H9 (cell line): Measurements from ENCODE around the gene SRRD. TPM values are rescaled to one million over a fixed set of nuclear protein-coding genes. Genes with fewer than 3 reads are reported as not detected.

Experiments
- DNase-seq: peaks from one replicate; pipeline ENCODE4 v3.0.0-alpha.2; 2017
- H2AFZ ChIP-seq: one replicate; pipeline ENCODE4 v1.6.1; 2013; ENCODE audit warnings: mild to moderate bottlenecking, low read length, control low read depth, moderate library complexity
- H2AK5ac ChIP-seq: 2 replicates; pipeline ENCODE4 v1.6.1; 2013; ENCODE audit warnings: low read length, control low read depth, mixed read lengths; ENCODE audit not compliant: insufficient read length
- H2BK120ac ChIP-seq: one replicate; pipeline ENCODE4 v1.6.1; 2013; ENCODE audit warnings: low read depth, mild to moderate bottlenecking, low read length, control low read depth, inconsistent platforms; ENCODE audit not compliant: poor library complexity, severe bottlenecking
- H2BK12ac ChIP-seq: 2 replicates; pipeline ENCODE4 v1.6.1; 2013; ENCODE audit warnings: low read length, control low read depth, mixed read lengths, low read depth; ENCODE audit not compliant: insufficient read length
- H2BK15ac ChIP-seq: 2 replicates; pipeline ENCODE4 v1.6.1; 2013; ENCODE audit warnings: low read depth, low read length, control low read depth
- H2BK20ac ChIP-seq: one replicate; pipeline ENCODE4 v1.6.1; 2013; ENCODE audit warnings: low read depth, mild to moderate bottlenecking, low read length, control low read depth, inconsistent platforms; ENCODE audit not compliant: poor library complexity, severe bottlenecking
- H2BK5ac ChIP-seq: 2 replicates; pipeline ENCODE4 v1.6.1; 2013; ENCODE audit warnings: low read length, control low read depth, mixed read lengths; ENCODE audit not compliant: insufficient read length
- H3K14ac ChIP-seq: 2 replicates; pipeline ENCODE4 v1.6.1; 2013; ENCODE audit warnings: low read length, control low read depth; ENCODE audit not compliant: insufficient read depth
- H3K18ac ChIP-seq: 2 replicates; pipeline ENCODE4 v1.6.1; 2013; ENCODE audit warnings: low read depth, mild to moderate bottlenecking, mixed read lengths, low read length, control low read depth; ENCODE audit not compliant: insufficient read length
- H3K23ac ChIP-seq: 2 replicates; pipeline ENCODE4 v1.6.1; 2013; ENCODE audit warnings: low read length, control low read depth, mixed read lengths, low read depth; ENCODE audit not compliant: insufficient read length
- H3K23me2 ChIP-seq: 2 replicates; pipeline ENCODE4 v1.6.1; 2013; ENCODE audit warnings: low read depth, mild to moderate bottlenecking, mixed read lengths, low read length, control low read depth; ENCODE audit not compliant: insufficient read length, poor library complexity, severe bottlenecking
- H3K27ac ChIP-seq: 2 replicates; pipeline ENCODE4 v1.5.1; 2013; ENCODE audit warnings: low read length, control low read depth, mixed read lengths, low read depth; ENCODE audit not compliant: insufficient read length
- H3K27me3 ChIP-seq: 2 replicates; pipeline ENCODE4 v1.6.1; 2013; ENCODE audit warnings: low read length, control low read depth, inconsistent platforms; ENCODE audit not compliant: insufficient read depth
- H3K4ac ChIP-seq: 2 replicates; pipeline ENCODE4 v1.6.1; 2013; ENCODE audit warnings: low read depth, mild to moderate bottlenecking, control low read depth, inconsistent platforms, low read length, moderate library complexity
- H3K4me1 ChIP-seq: 2 replicates; pipeline ENCODE4 v1.6.1; 2013; ENCODE audit warnings: low read length, control low read depth, inconsistent platforms; ENCODE audit not compliant: insufficient read depth
- H3K4me2 ChIP-seq: 2 replicates; pipeline ENCODE4 v1.6.1; 2013; ENCODE audit warnings: low read length, control low read depth, mixed read lengths; ENCODE audit not compliant: insufficient read length, insufficient read depth
- H3K56ac ChIP-seq: 2 replicates; pipeline ENCODE4 v1.6.1; 2013; ENCODE audit warnings: low read depth, mild to moderate bottlenecking, mixed read lengths, low read length, control low read depth; ENCODE audit not compliant: insufficient read length
- H3K79me1 ChIP-seq: 2 replicates; pipeline ENCODE4 v1.6.1; 2013; ENCODE audit warnings: low read depth, mild to moderate bottlenecking, moderate library complexity, low read length, control low read depth, inconsistent platforms; ENCODE audit not compliant: insufficient read depth, poor library complexity, severe bottlenecking
- H3K79me2 ChIP-seq: 2 replicates; pipeline ENCODE4 v1.6.1; 2013; ENCODE audit warnings: low read length, control low read depth, inconsistent platforms; ENCODE audit not compliant: insufficient read depth
- H3K9ac ChIP-seq: 2 replicates; pipeline ENCODE4 v1.6.1; 2013; ENCODE audit warnings: low read length, control low read depth, mixed read lengths; ENCODE audit not compliant: insufficient read length; ENCODE audit errors: extremely low read depth
- H3K9me3 ChIP-seq: one replicate; pipeline ENCODE4 v1.6.1; 2013; ENCODE audit warnings: low read depth, low read length, inconsistent platforms; ENCODE audit not compliant: control insufficient read depth
- H3T11ph ChIP-seq: one replicate; pipeline ENCODE4 v1.6.1; 2013; ENCODE audit warnings: mild to moderate bottlenecking, low read length, control low read depth, inconsistent platforms
- H4K20me1 ChIP-seq: one replicate; pipeline ENCODE4 v1.6.1; 2013; ENCODE audit not compliant: control insufficient read depth, insufficient read length, insufficient read depth
- H4K5ac ChIP-seq: 2 replicates; pipeline ENCODE4 v1.6.1; 2013; ENCODE audit warnings: low read depth, mild to moderate bottlenecking, mixed read lengths, low read length, control low read depth; ENCODE audit not compliant: insufficient read length
- H4K8ac ChIP-seq: replicated peaks from 2 replicates; pipeline ENCODE4 v1.6.1; 2013; ENCODE audit warnings: low read length, control low read depth, mixed read lengths, low read depth; ENCODE audit not compliant: insufficient read length
- H4K91ac ChIP-seq: 2 replicates; pipeline ENCODE4 v1.6.1; 2013; ENCODE audit warnings: low read depth, mild to moderate bottlenecking, moderate library complexity, mixed read lengths, low read length, control low read depth; ENCODE audit not compliant: insufficient read length
- H3K27ac Mint-ChIP-seq, 3 experiments: 2 replicates in 2 of 3; 3 replicates in 1 of 3; pipeline ENCODE4 v1.8.0; 2020 to 2021; ENCODE audit warnings: mixed read lengths in 3 of 3, mild to moderate bottlenecking in 1 of 3, moderate library complexity in 1 of 3
- H3K27me3 Mint-ChIP-seq: 2 replicates; pipeline ENCODE4 v1.8.0; 2021; ENCODE audit warnings: low read depth, mild to moderate bottlenecking, moderate library complexity, mixed read lengths
- H3K36me3 Mint-ChIP-seq, 3 experiments: 2 replicates in 2 of 3; 3 replicates in 1 of 3; pipeline ENCODE4 v1.8.0; 2020 to 2021; ENCODE audit warnings: low read depth in 3 of 3, mixed read lengths in 3 of 3; ENCODE audit not compliant: insufficient read depth in 1 of 3
- H3K4me1 Mint-ChIP-seq, 2 experiments: 2 replicates each; pipeline ENCODE4 v1.8.0; 2020; ENCODE audit warnings: mixed read lengths in 2 of 2
- H3K4me3 Mint-ChIP-seq, 2 experiments: 2 replicates in 1 of 2; 3 replicates in 1 of 2; pipeline ENCODE4 v1.8.0; 2020 to 2021; ENCODE audit warnings: mild to moderate bottlenecking in 2 of 2, mixed read lengths in 2 of 2, moderate library complexity in 1 of 2
- H3K9me3 Mint-ChIP-seq, 2 experiments: 2 replicates in 1 of 2; 3 replicates in 1 of 2; pipeline ENCODE4 v1.8.0; 2020; ENCODE audit warnings: mild to moderate bottlenecking in 2 of 2, mixed read lengths in 2 of 2, moderate library complexity in 1 of 2
- WGBS: extraction: QIAGEN DNeasy Blood & Tissue Kit; methylation state at CpG from one replicate; pipeline ENCODE4 v1.1.7; 2013; ENCODE audit warnings: missing lambda C conversion rate, low lambda C conversion rate, mixed read lengths; ENCODE audit not compliant: insufficient read length; ENCODE audit errors: extremely low coverage; 5-methylcytosine and 5-hydroxymethylcytosine counted together
- total RNA-seq: library from RNA; stranded (reverse); gene quantifications from 2 replicates; pipeline ENCODE4 v1.2.1, GENCODE V29; 2021
- TF ChIP-seq, protein P1 (sequence below): fragments of 200-600 bp; sonication (generic); conservative IDR thresholded peaks from 3 replicates; pipeline ENCODE4 v1.8.0; 2021; ENCODE audit warnings: antibody characterized with exemption, mild to moderate bottlenecking

SRRD gene
- total RNA-seq, 1 experiment from 2014 or later, result 36.0 TPM

DNA sequence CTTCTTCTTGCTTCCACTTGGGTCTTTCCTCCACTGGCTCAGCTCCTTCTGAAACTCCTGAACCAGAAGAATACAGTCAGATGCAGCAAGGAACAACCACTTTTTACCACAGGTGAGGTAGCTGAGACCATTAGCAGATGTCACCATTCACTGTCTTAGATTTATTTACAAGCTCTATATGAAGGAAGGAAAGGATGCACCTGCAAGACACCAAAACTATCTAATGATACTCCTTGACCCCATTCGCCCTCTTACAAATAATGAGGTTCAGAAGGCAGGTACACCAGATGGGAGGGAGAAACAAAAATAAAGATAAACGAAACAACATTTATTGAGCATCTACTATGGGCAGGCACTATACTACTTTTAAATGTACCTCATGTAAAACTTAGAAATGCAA, 18.3 kb downstream of the SRRD start:
- Histone ChIP-seq H4K91ac (no peak overlapping the region), H2BK20ac (no peak overlapping the region), H4K8ac (no peak overlapping the region), H3K56ac (no peak overlapping the region), H2BK5ac (no peak overlapping the region), H3K9ac (no peak overlapping the region), H3K4ac (no peak overlapping the region), H3K4me1 (0 out of 2 replicates have a peak, but pooled peaks cover 4% of the 10 kb centered on the region), H3K4me2 (no peak overlapping the region), H3K9me3 (no peaks in the 10 kb centered on the region), H3K79me1 (no peaks in the 10 kb centered on the region), H3K27ac (no peak overlapping the region), H2BK12ac (no peak overlapping the region), H3K23me2 (no peaks in the 10 kb centered on the region), H2BK15ac (no peak overlapping the region), H3K14ac (no peak overlapping the region), H2AFZ (no peak overlapping the region), H3K79me2 (peaks cover 2% of the 10 kb centered on the region; the same call in 1 of the 2 replicates), H4K20me1 (no peaks in the 10 kb centered on the region), H3K27me3 (peaks cover 2% of the 10 kb centered on the region; the same call in 1 of the 2 replicates), H2AK5ac (no peak overlapping the region), H3K23ac (no peak overlapping the region), H4K5ac (no peak overlapping the region), H2BK120ac (no peak overlapping the region), H3K18ac (no peak overlapping the region), H3T11ph (no peak overlapping the region)
- H3K27me3 Mint-ChIP-seq, result no peaks in the 10 kb centered on the region
- no peaks in the 10 kb centered on the region; a peak in 1 of 5 replicates for H3K9me3 Mint-ChIP-seq
- peaks cover 58 to 87% (median 84%) of the 10 kb centered on the region in 3 experiments for H3K36me3 Mint-ChIP-seq
- H3K4me1 Mint-ChIP-seq, result peaks cover 7 to 9% of the 10 kb centered on the region in 2 experiments
- no peak overlapping the region for H3K27ac Mint-ChIP-seq
- DNase-seq, result no peak
- no CpG with 5 or more reads among the region's 2 CpGs for WGBS
- no peak overlapping the region for H3K4me3 Mint-ChIP-seq
- TF ChIP-seq, protein P1, sequence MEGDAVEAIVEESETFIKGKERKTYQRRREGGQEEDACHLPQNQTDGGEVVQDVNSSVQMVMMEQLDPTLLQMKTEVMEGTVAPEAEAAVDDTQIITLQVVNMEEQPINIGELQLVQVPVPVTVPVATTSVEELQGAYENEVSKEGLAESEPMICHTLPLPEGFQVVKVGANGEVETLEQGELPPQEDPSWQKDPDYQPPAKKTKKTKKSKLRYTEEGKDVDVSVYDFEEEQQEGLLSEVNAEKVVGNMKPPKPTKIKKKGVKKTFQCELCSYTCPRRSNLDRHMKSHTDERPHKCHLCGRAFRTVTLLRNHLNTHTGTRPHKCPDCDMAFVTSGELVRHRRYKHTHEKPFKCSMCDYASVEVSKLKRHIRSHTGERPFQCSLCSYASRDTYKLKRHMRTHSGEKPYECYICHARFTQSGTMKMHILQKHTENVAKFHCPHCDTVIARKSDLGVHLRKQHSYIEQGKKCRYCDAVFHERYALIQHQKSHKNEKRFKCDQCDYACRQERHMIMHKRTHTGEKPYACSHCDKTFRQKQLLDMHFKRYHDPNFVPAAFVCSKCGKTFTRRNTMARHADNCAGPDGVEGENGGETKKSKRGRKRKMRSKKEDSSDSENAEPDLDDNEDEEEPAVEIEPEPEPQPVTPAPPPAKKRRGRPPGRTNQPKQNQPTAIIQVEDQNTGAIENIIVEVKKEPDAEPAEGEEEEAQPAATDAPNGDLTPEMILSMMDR, result no peak
